ENCODE measurements around the gene EBLN1.
"Not testable (repeated sequence)": the region's sequence is repeated elsewhere in the genome, so short reads cannot be mapped to it uniquely, and the experiment has no call there.

Gene EBLN1

DNA sequence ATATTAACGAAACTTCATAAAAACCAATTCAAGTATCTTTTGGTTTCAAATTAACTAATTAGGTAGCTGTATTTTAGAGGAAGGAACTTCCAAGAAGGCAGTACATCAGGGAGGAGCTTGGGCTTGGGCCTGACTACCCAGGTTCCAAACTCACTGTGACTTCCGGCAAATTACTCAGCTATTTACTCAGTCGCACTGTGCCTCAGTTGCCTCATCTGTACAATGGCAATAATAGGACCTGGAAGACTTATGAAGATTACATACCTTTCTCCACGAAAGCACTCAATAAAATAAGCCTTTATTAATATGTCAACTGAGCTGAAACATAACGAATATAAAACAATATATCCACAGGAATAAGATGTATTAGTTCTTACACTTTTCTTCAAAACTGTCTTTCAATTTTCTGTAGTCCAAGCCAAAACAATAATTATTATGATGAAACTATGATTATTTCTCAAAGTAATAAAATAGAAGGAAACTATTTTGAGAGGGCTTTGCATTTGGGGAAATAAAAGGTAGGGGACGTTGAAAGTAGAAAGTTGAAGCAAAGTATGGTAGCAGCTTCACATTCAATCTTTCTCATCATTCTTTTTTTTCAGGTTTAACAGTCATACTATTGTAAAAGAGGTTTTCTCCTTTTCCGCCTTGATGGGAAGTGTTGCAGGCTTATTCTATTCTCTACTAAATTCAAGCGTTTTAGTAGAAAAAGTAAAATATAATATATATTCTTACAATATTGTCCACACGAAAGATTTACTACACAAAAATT, 10.5 kb upstream of the EBLN1 start:
- DNase-seq: no peak

DNA sequence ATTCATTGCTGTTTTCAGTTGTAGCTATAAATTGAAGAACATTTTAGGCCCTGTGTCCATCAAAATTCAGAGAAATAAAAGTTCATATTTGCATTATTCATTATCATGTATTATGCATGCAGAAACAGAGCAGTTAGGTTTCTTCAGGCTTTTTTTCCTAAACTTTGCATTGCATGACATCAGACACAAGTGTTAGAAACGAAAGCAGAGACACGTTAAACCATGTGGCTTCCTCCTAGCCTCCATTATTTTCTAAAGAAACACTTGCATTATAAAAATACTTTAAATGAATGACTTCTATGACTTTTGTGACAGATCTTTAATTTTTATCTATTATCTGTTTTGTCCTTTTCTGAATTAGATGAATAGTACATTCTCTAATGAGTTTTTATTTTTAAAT, 8.8 kb upstream of the EBLN1 start:
- no peak for DNase-seq

DNA sequence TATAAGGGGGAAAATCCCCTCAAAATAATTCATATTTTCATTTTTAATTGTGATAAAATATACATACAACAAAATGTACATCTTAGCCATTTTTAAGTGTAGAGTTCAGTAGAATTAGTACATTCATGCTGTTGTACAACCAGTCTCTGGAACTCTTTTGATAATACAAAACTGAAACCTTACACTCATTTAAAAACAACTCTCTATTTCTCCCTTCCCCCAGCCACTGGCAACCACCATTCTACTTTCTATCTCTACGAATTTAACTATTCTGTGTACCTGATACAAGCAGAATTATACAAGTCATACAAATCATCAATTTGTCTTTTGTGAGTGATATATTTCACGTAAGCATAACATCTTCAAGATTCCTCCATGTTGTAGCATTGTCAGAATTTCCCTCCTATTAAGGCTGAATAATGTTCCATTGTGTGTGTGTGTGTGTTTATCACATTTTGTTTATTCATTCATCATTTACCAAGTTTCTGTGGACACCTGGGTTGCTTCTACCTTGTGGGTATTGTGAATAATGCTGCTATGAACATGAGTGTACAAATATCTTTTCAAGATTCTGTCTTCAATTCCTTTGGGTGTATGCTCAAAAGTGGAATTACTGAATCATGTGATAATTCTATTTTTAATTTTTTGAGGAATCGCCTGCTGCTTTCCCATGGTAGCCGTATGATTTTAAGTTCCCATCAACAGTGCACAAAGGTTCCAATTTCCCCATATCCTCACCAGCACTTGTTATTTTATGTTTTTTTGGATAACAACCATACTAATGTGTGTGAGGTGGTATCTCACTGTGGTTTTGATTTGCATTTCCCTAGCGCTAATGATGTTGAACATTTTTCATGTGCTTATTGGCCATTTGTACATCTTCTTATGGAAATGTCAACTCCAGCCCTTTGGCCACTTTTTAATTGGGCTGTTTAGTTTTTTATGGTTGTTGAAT, 4.7 kb upstream of the EBLN1 start:
- no peak for DNase-seq

DNA sequence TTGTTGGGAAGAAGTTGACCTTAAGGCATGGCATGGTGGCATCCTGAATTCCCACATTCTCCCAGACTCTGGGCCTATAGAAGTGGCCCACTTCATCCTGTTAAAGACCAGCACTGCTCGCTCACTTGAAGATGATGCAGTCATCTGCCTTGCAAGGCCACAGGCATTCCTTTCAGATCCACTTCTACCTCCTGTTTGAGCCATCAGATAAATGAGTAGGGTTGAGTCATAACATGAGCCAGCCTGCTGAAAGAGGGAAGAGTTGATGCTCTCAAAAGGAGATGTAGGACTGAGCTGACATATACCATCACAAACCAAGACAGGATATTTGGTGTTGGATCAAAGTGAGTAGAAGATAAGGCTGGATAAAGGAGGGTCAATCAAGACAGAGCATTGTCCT, 1.5 kb upstream of the EBLN1 start:
- DNase-seq: no peak

DNA sequence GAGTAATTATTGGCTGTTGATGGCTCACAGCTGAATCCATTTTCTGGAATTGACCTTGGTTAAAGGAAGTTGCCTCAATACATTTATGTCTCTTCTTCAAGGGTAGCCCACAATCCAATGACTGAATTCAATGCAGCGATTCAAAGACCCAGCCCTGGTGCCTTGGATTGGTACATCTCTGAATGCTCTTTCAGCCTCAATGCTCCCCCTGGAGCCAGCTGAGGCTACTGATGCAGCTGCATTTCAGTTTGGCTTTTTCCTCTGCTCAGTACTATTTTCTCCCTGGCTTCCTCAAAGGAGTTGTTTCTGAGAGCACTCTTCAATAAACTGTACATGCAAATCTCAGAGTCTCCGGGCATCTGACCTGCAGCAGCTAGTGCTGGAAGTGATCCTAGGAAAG, 633 bp upstream of the EBLN1 start:
- DNase-seq: no peak

DNA sequence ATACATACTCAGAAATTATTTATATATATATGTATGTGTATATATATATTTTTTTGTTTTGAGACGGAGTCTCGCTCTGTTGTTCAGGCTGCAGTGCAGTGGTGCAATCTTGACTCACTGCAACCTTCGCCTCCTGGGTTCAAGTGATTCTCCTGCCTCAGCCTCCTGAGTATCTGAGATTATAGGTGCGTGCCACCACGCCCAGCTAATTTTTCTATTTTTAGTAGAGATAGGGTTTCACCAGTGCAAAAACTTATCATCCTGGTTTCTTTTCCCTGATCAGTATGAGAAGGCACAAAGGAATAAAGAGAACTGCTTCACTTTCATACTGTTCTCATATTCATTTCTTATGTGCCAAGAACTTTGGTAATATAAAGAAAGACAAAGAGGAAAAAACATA, 731 bp downstream of the EBLN1 start:
- DNase-seq: not testable (repeated sequence)

DNA sequence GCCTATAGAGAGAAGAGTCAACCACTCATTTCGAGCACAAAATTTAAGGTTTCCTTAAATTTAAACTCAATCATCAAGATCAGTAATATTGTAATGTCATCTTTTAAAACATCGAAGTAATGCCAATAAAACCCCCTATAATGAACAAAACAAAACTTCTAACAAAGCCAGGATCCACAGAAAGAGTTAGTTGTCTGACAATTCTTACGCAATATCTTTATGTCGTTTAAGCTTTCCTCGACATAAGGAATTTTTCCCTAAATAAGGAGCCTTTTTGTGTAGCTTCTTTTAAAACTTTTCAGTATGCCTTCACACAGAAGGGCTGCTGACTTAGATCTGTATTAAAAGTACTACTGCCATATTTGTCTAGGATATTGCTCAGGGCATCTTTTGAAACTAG, 7.5 kb downstream of the EBLN1 start:
- DNase-seq: no peak

DNA sequence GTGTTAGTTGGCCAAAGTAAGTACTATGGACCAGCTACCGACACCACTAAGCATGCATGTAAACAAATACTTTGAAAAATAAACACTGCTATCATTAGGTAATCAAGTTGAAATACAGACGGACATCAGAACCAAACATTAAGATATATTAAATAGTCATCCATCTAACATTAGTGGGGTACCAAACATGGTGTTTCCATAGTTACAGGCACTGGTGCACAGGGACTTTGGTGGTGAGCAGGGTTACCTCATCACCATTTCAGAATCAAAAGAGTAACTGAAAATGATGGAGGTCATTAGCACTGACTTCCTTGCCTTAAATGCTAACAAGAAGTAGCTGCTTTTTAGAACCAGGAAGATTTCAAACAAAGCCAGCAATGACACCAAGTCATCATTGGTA, 23.9 kb downstream of the EBLN1 start:
- no peak for DNase-seq

DNA sequence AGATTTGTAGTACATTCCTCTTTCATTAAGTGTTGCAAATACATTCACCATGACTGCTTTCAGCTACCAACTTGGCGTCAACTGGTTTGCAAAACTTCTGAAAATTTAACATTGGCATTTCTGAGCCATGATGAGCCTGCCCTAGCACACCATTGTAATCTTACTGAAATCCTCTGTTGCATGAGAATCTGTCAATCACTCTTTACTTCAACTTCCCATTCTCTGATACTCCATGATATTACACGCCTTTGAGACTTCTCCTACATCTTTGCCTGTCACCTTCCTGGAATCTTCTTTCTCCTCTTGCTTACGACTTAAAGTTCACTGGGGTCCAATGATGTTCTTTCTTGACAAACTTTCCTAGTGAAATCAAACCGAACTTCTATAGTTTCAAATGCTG, 32.2 kb downstream of the EBLN1 start:
- DNase-seq: no peak

DNA sequence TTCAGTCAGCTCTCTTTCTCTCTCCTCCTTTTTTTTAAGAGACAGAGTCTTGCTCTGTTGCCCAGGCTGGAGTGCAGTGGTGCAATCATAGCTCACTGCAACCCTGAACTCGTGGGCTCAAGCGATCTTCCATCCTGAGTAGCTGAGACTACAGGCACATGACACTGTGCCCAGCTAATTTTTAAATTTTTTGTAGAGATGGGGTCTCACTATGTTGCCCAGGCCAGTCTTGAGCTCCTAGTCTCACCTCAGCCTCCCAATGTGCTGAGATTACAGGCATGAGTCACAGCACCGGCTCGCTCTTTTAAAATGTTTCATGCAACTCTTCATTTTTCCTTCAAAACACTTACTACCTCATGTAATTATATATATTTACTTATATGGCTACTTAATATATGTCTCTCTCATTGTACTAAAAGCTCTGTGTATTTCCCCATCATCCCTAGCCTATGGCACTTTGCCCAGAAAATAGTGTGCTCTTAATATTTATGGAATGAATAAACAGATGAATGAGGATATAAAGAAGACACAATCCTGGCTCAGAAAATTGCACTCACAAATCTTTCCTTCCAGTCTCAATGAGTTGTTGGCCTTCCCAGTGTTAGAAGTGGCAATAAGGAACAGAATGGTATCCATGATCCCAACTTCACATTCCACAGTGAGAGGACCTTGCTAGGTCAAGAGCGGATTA, 33.9 kb downstream of the EBLN1 start:
- no peak for DNase-seq

DNA sequence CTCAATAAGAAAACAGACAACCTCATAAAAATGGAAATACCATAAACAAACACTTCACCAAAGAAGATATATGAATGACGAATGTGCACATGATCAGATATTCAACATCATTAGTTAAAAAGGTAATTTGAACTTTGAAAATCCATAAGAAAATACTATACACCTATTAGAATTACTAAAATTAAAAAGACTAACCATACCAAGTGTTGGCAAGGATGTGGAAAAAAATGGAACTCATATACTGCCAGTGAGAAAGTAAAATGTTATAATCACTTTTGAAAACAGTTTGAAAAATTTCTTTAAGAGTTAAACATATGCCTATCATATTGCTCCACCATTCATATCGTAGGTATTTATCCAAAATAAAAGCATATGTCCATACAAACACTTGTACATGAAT, 37.1 kb downstream of the EBLN1 start:
- DNase-seq: no peak

DNA sequence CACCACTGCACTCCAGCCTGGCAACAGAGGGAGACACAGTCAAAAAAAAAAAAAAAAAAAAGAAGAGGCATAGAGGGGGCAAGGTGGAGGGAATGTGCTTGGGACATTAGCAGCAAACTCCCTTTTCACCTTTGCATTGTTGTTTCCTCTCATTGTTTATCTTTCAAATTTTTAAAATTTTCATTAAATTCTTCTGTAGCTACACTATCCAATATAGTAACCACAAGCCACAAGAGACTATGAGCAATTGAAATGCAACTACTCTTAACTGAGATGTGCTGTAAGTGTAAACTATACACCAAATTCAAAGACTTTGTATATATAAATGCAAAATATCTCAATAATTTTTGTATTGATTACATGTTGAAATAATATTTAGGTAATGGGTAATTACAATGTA, 43.4 kb downstream of the EBLN1 start:
- DNase-seq: no peak

DNA sequence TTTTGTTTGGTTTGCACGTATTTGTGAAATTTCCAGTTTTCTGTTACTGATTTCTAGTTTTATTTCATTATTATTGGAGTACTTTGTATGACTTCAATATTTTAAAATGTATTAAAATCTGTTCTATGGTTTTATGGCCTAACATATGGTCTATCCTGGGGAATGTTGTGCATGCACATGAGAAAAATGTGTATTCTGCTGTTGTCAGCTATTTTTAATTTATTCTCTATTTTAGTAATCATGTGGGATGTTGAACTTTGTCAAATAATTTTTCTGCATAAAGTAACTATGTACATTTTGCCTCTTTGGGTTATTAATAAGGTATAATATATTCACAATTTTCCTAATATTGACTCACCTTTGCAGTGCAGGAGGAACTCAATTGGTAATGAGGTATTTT, 46.7 kb downstream of the EBLN1 start:
- no peak for DNase-seq

DNA sequence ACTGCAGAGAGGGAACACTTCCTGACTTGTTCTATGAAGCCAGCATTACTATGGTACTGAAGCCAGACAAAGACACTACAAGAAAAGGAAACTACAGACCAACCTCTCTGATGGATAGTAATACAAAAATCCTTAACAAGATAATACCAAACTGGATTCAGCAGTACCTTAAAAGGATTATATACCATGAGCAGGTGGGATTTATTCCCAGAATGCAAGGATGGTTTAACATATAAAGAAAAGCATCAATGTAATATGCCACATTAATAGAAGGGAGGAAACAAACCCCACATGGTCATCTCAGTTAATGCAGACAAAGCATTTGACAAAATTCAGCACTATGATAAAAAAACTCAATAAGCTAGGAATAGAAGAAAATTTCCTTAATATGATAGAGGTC, 47.2 kb downstream of the EBLN1 start:
- no peak for DNase-seq

DNA sequence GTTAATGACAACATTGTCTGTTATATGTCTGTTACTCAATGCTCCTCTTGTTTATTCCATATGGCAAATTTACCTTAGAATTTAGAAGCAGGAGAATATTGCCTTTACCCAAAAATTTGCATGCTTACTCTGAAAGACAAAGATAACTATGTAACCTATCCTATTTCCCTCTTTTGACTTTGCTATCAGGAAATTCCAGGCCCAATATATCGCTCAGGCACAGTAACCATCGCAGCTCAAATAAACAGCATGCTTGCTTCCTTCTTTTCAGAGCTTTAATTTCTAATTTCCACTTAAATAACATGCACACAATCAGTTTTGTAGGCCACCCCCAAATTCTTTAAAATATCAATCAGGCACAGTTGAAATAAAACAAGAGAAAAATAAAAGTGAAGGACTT, 57.8 kb downstream of the EBLN1 start:
- DNase-seq: no peak

DNA sequence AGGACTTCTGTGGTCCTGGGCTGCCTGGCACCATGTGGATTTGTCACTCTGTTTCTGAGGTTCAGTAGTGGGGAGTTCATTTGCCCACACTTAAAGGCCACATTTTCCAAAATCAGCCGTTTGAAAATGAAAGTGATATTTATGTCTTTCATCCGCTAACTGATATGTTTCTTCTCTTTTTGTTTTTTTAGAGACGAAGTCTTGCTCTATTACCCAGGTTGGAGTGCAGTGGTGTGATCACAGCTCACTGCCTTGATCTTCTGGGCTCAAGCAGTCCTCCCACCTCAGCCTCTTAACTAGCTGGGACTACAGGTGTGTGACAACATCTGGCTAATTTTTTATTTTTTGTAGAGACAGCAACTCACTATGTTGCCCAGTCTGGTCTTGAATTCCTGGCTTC, 58.6 kb downstream of the EBLN1 start:
- DNase-seq: no peak
